Forelimb muscle (tissue), 1 donor: ENCODE measurements around the gene GDPD4. TPM values are rescaled to one million over a fixed set of nuclear protein-coding genes. Genes with fewer than 3 reads are reported as not detected.
"Not testable (repeated sequence)": the region's sequence is repeated elsewhere in the genome, so short reads cannot be mapped to it uniquely, and the experiment has no call there.

Source experiments
- DNase-seq: peaks from one replicate; pipeline ENCODE4 v3.0.0-alpha.2; 2013; ENCODE audit warnings: low read depth
- polyA plus RNA-seq: library from polyadenylated mRNA; unstranded; fragments of 120-200 nt; gene quantifications from one replicate; pipeline ENCODE4 v1.2.1, GENCODE V29; 2013; ENCODE audit not compliant: insufficient read length

Gene GDPD4, protein sequence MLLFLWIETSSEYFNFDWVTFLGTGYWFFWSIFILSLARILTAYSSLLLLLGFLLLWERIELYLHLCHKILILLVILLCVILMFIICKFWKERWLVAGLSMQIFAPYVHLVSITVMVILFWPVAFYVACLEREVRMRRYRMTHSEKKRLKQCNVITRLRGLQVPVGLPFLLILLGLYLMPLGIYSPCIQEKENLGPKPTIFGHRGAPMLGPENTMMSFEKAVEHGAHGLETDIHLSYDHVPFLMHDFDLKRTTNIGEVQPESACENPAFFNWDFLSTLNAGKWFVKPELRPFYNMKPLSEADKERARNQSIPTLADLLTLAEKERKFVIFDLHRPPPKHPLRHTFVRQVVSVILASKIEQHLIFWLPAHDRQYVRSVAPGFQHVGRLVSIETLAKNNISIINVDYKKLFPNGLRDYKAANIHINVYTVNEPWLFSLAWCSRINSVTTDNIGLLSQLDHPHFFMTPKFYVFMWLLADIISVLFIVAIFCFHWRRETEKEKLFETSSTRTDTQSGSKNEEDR
- polyA plus RNA-seq, result 0.09 TPM

DNA sequence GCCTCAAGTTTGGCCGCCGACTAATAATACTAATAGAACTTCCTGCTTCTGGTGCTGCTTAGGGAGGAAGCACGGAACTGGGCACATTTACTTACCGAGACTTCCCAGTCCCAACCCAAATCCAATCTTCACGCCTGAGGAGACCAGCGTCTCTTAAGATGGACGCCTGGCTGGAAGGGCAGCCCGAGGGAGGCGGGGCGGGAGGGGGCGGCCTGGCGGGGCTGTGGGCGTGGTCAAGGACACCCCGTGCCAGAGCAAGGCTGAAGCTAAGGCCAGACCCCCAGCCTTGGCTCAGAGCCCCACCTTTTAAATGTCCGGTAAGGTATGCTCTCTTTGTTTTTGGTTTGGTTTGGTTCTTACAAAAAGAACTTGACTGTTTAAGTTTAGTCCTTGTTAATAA, at the start of gene GDPD4:
Gene GDPD4, minus strand, starts transcription at position 177 of the 400 bp plus-strand sequence. CDS start 16,549 bp downstream, outside the sequence.
- no peak for DNase-seq

DNA sequence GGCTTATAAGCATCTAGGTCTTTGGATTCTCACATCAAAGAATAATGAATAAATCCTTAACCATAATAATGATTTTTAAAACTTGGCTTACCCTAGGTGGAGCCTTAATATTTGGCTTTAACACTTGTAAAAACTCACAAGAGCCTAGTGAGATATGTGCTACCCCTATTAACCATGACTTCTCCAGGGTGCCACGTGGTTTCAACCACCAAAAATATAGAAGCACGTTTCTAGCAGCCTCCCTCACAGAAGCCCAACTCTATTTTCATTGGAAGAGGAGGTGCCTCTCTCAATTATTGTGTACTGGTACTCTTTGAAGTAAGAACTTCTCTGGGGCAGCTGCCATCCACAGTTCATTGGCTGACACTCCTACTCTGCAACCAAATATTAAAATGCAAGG, 46.5 kb upstream of the GDPD4 start:
- DNase-seq, result no peak

DNA sequence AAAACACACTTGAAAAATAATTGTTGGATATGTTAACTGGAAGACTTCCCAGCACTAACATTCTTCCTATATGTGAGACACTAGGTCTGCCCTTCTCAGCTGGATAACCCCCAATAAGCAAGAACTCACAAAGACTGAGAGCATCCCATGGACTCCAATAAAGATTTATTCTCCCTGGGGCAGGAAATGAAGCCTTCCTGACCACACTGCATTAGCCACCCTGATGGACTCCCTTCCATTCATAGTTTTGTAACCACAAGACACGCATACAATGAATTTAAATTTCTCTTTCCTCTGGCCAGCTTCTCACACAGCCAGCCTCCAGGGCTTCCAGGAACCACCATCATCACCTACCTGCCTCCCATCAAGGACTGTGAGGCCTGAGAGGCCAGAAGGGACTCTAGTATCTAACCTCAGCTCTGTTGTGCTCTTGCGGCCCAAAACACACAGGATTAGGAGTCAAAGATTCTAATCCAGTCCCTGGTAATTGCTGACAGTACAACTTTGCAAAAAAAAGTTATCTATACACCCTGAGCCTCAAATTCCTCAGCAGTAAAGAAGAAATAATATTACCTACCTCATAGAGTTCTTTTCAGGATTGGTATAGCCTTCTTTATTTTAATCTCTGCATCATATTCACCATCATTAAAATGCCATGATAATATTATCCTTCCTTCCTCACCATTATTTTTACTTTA, 45.6 kb upstream of the GDPD4 start:
- DNase-seq, result no peak

DNA sequence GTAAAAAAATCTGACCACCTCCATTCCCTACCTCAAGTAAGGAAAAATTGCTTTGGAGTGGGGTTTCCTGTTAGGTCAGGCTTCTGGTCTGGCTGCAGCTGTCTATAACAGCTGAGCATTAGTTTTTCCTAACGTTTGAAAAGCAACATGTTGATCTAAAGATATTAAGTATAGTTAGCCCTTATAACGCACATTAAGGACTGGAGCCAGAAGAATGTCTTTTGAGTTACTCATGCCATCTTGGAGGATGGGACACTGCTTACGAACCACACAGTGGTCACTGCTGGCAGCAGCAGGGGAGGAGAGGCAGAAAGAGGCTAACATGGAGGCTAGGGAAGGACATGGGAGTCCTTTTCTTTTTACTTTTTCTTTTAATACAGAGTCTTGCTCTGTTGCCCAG, 44.1 kb upstream of the GDPD4 start:
- no peak for DNase-seq

DNA sequence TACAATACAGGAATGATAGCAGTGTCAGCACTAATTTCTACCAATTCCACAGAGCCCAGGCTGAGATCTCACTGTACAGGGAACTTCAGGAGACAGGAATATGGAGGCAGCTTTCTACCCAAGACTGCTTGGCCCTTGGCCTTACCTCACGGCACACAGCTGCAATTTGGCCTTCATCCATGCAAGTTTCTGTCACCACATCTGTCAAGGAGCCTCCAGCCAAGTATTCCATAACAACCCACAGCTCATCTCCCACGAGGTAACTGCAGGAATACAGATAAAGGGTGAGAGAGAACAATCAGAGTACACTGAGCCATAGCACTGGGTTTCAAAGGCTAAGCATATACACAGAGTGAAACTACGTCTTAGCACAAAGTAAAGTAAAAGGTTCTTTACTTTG, 39.0 kb upstream of the GDPD4 start:
- no peak for DNase-seq

DNA sequence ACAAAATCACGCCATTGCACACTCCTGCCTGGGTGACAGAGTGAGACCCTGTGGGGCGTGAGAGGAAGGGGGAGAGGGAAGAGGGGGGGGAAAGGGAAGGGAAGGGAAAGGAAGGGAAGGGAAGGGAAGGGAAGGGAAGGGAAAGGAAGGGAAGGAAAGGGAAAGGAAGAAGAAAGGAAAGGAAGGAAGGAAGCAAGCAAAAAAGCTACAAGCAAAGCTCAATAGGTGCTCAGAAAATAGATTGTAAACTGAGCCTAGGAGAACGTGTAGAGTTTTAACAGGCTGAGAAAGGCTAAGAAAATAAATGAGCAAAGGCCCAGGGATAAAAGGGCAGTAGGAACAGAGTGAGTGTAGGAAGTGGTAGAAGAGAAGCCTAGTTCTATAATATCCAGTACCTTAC, 30.8 kb upstream of the GDPD4 start:
- DNase-seq, result no peak

DNA sequence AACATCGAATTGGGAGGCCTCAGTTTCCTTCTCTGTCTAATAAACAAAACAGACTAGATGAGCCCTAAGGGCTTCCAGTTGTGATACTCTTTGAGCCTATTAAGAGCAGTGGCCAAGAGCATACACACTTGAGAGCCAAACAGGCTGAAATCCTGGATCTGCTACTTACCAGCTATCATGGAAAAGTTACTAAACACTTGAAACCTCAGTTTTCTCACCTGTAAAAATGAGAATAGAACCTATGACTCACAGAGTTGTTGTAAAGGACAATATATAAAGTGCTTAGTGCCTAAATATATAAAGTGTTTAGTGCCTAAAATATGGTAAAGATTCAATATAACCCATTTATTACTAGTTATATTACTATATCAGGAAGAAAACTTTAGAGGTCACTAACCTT, 23.7 kb upstream of the GDPD4 start:
- DNase-seq, result no peak

DNA sequence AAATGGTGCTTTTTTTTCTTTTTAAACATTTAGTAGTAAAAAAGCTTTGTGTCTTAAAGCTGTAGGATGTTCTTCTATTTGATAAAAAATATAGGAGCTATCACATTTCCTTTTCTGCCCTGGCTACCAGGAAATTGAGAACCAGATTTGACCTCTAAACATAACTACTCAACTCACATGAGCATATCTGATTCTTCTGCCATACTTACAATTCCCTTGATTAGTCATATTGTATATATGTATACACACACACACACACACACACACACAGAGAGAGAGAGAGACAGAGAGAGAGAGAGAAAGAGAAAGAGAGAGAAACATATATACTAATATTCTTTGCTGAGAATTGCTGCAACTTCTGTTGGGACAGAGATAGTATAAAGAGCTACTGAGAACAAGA, 23.0 kb upstream of the GDPD4 start:
- no peak for DNase-seq

DNA sequence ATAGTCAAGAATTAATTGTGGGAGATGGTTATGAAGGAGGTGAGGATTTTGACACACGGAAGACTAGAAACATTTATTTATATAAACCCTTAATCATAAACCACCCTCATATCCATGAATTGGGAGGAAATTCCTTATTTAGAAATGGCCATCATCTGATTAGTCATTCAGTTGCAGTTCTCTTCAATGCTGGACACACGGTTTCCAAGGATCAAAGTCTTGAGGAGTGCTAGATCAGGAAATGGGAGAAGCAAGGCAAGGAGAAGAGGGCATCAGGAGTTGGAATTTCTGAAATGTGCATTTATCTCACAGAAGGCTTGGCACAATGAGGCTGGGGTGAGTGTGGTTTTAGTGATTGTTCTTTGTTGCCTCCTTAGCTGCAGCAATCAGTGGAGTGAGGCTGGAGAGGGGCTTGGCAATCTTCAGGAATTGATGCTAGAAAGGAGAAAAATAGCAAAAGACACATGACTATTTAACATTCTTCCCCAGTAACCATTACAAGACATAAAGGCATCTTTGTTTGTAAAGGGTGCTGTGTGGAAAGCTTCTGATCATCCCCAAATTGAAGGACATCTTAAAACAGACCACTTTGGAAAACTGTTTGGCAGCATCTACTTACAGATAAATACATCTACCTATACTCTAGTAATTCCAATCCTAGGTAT, 21.6 kb upstream of the GDPD4 start:
- no peak for DNase-seq

DNA sequence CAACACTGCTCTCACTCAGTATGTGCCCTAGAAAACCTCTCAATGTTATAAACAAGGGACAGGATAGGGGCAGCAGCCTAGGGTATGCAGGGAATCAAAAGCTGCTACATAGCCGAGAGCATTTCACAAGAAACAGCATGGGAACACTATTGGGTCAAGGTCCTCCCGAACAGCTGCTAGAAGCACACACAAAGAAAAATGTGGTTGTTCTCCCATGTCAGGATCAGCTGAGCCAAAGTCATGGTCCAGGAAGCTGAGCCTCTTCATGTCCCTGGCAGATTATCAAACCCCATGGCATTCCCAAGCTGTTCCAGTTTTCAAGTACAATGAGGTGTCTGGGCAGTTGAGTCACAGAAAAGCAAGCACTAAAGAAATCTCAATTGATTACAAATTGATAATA, 21.0 kb upstream of the GDPD4 start:
- no peak for DNase-seq

DNA sequence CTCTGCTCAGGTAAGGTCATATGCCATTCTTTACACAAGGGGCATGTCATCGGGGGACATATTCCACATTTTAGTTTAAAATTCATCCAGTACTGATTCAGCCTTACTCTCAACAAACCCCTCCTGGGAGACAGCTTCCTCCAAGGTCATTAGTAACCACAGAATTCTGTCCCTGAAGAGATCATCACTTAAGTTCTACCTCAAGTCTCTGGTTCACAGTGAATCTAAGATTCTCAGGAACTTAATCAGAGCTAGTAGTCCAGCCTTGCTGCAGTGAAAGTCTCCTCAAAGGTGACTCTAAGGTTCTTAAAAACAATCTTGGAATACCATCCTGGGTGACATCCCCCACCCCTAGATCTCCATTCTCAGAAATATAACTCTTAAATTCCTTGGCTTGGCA, 18.9 kb upstream of the GDPD4 start:
- no peak for DNase-seq

DNA sequence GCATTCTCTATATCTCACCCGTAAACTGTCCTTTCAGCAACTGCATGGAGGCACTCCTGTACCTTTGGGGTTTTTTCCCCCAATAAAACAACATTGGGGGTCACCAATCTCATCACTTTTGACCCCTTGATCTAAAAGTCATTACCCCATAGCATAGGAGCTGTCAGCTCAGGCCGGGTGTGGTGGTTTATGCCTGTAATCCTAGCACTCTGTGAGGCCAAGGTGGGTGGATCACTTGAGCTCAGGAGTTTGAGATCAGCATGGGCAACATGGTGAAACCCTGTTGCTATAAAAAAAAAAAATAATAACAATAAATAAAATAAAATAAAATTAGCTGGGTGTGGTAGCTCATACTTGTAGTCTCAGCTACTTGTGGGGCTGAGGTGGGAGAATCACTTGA, 17.1 kb upstream of the GDPD4 start:
- no peak for DNase-seq

DNA sequence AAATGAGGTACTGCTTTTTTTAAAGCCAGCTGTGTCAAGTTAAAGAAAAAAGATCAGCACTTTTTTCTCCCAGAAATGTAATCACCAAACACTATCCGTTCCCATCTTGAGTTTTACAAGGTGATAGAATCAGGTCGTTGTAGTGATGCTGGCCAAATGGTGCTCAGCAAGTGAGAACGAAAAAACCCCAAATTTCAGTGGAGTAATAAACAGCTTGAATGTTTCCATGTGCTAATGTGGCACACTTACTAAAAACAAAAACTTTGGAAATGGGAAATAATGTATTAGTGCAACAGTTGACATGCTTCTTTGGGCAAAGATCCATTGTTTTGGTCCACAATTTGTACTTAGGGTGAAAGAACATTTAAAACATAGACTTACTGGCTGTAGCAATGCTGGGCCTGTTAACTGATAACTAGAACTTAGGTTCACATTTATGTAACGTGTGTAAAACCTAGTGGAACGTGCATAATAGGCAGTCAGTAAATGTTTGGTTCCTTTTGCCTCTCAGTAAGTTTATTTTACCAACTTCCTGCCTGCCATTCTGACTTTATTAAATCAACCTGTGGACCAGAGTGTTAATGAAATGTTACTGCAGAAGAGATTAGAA, 15.4 kb upstream of the GDPD4 start:
- no peak for DNase-seq

DNA sequence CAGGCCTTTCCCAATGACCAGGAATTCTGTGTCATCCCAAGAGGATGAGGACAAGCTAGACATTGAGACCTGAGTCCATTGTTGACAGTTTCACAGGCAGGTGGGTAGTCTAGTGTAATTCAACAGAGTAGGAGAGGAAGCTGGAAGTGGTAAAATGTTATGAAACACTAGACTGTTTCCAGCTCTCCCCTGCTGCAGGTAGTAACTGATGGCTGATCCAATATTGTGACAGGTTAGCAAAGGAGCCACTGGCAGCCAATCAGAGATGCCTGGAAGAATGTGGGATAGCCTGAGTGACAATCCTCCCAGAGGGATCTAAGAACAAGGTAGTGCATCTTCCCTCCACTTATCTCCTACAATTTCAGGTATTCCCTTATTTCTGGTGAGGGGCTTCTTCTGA, 10.6 kb upstream of the GDPD4 start:
- DNase-seq, result no peak

DNA sequence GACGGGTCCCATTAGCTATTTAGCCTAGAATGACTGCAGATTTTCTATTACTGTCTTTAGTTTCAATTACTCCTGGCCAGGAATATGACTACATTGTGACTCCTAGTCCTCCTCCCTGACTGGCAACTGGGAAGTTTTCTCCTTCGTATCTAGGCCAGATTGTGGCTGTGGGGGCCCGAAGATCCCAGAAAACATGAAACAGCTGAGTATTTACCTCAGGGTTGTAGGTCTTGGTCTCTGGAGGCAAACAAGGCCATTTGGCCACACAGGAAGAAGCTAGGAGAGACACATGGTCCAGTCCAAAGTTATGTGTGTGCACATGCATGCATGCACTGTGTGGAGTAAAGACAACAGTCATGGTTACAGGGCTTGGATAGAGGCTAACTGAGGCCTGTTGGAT, 10.2 kb upstream of the GDPD4 start:
- no peak for DNase-seq

DNA sequence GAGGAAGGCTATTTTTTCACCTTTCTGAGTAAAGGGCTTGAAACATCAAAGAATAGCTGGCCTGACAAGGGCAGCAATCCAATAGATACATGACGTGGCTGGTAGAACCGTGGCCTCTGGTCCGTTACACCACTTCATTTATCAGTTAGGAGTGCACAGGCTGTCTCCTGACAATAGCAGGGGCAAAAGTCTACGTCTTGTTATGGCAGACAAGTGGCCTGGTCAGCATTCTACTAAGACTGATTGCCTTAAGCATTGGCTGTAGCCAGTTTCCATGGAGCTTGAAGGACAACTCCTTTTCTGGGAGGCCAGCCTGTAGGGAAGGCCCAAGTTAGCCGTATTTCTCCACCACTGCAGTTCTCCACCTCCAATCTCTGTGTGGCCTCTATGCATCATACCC, 9.2 kb upstream of the GDPD4 start:
- no peak for DNase-seq

DNA sequence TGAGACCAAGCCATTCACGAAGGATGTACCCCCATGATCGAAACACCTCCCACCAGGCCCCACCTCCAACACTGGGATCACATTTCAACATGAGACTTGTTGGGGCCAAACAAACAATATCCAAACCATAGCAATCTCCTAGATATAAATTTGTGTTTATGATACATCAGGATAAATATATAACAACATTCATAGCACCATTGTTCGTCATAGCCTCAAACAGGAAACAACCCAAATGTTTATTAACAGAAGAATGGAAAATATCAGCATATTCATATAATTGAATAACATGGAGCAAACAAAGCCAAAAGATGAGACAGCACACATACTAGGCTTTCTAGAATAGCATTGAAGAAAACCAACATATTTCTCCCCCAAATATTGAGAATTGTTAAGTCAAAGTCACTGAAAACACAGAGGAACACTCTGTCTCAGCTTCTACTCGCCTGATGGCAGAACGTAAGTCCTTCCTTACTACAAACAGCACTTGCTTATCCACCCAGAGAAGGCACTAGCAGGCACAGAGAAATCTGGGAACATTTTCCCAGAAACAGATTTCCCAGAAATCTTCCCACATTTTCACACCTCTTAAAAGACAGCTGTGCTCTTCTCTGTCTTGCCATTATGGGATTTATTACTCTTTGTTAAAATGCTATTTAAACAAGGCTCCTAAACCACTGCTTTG, 8.1 kb upstream of the GDPD4 start:
- DNase-seq, result no peak

DNA sequence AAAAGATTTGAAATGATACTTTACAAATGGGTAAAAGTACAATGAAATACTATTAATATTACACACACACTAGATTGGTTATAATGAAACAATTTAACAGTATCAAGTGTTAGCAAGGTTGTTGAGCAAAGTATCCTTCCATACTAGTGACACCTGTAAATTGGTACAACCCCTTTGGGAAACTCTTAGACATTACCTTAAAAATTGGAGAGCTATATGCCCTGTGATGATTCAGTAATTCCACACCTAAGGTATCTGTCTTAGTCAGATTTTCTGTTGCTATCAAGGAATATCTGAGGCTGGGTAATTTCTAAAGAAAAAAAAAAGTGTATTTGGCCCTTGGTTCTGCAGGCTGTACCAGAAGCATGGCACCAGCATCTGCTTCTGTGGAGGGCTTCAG, 7.4 kb upstream of the GDPD4 start:
- no peak for DNase-seq

DNA sequence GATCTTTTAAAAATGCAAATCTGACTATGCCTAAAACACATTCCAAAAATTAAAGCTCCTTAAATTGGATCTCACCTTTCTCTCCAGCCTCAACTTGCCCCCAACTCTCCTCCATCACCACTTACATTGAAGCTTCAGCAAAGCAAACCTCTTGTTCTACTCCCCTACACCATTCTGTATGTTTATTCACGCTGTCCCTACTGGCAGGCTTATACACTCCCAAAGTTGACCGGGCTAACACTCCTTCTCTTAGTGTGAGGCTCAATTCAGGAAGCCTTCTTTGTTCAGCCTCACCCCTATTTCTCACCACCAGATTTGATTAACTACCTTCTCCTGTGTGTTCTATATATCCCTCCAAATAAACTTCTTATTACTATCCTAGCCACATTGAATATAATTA, 1.8 kb upstream of the GDPD4 start:
- no peak for DNase-seq

DNA sequence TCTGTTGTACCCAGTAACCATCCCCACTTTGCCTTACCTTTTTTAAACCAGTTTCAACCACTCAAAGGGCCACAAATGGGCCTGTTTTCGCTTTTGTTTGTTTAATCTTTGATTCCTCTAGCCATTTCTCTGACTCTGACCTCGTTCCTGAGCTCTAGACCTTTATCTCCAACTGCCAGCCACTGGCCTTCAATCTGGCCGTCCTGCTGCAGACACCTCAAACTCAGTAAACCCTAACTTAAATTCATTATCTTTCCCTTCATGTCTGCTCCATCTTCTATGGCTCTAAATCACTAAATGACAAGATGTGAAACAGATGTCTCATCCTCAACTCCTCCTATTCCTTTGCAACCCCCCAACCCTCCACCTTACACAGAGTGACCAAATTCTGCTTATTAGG, 1.3 kb upstream of the GDPD4 start:
- no peak for DNase-seq

DNA sequence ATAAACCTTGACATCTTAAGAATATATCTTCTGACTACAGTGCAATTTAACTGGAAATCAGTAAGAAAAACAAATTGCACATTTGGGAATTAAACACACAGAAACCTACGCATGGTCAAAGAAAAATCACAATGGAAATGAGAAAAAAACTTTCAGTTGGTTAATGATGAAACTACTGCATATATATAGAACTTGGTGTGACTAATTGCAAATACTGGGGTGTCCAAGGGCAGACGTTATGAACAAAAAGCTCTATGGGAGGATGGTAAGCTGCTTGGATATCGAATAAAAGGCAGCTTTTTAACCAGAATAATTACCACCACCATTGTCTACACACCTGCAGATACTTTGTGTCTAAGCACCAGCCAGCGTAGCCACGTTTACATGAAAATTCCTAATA, 791 bp downstream of the GDPD4 start:
- no peak for DNase-seq

DNA sequence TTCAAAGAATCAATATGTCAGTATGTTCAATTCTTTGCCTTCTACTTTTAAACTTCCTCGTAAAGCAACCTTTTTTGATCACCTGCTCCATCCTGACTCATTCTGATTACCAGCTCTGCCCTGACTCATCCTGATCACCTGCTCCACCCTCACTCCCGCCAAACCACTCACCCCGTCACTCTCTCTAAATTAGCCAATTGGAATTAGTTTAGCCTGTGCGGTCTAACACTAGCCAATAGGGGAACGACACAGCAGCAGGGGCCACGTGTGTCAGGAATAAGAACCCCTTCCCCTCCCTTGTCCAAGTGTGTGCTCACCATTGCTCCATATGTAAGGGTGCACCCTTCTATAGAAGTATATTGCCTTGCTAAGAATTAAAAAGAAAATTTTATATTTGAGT, 1.5 kb downstream of the GDPD4 start:
- not testable (repeated sequence) for DNase-seq
